H1 (cell line): ENCODE results near the gene TNS1. TPM values are rescaled to one million over a fixed set of nuclear protein-coding genes. Genes with fewer than 3 reads are reported as not detected.

Experiments
- USF2 ChIP-seq: IDR thresholded peaks from 2 replicates; pipeline ENCODE4 v1.6.1; 2011; ENCODE audit warnings: low read length, improper control_type of control experiment
- polyA plus RNA-seq, 7 experiments: library from polyadenylated mRNA; depleted of rRNA in 3 of 7; stranded (reverse) in 5 of 7; unstranded in 2 of 7; fragments of >200 nt in 5 of 7; fragments of 200-250 nt in 2 of 7; gene quantifications; 1 replicate in 5 of 7; 2 replicates in 1 of 7; 4 replicates in 1 of 7; pipeline versions ENCODE4 v1.2.1 to v1.2.3, GENCODE V29; 2011 to 2013; ENCODE audit warnings: missing spikeins in 2 of 7, mixed read lengths in 2 of 7
- total RNA-seq: library from RNA; stranded (reverse); fragmentation: NEBNext Ultra II Directional; extraction: Animal tissue kit (Norgen Biotek cat#: 25700); gene quantifications from 2 replicates; pipeline ENCODE4 v1.2.1, GENCODE V29; 2021

TNS1 gene
- total and polyA plus RNA-seq, 2 of the 8 experiments (the other 6 are each of a cell fraction or from before 2014, with no cell fraction given), result 1.5 to 5.1 TPM

- no peak for TF ChIP-seq USF2
Measured at GRCh38 chr2:217789736-217790181, 213.0 kb downstream of the TNS1 start (continued).
